OCI-LY3 (cell line): ENCODE data around the gene AKAP1.

Experiments used
- EZH2phosphoT487 ChIP-seq: fragments of 200-600 bp; shearing (Covaris generic); IDR thresholded peaks from 2 replicates; pipeline ENCODE4 v1.6.1; 2018; ENCODE audit warnings: antibody characterized with exemption, mixed run types, low read depth
- TF ChIP-seq, protein P1 (sequence below): fragments of 200-600, 300-600 bp; sonication (generic); IDR thresholded peaks from 2 replicates; pipeline ENCODE4 v1.5.1; 2014; ENCODE audit warnings: antibody characterized with exemption, low read length, low read depth

DNA sequence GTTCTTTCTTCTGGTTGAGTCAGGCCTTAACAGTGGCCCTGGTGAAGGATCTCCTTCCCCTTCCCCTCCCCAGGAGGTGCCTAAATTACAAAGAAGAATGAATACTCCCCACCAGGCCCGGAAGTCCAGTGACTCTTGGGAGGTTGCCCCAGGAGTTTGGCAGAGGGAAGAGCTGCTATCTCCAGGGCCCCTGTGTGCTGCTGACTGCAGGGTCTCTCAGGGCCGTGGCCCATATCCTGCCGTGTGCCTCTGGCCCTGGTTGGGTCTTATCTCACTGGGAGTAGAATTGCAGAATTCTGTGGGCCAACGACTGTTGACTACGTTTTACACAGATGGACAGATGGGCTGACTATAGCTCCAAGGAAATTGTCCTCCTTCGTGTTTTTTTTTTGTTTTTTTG, 28.0 kb downstream of the AKAP1 start:
- TF ChIP-seq, protein P1, sequence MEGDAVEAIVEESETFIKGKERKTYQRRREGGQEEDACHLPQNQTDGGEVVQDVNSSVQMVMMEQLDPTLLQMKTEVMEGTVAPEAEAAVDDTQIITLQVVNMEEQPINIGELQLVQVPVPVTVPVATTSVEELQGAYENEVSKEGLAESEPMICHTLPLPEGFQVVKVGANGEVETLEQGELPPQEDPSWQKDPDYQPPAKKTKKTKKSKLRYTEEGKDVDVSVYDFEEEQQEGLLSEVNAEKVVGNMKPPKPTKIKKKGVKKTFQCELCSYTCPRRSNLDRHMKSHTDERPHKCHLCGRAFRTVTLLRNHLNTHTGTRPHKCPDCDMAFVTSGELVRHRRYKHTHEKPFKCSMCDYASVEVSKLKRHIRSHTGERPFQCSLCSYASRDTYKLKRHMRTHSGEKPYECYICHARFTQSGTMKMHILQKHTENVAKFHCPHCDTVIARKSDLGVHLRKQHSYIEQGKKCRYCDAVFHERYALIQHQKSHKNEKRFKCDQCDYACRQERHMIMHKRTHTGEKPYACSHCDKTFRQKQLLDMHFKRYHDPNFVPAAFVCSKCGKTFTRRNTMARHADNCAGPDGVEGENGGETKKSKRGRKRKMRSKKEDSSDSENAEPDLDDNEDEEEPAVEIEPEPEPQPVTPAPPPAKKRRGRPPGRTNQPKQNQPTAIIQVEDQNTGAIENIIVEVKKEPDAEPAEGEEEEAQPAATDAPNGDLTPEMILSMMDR = no peak
- no peak for TF ChIP-seq EZH2phosphoT487
